ENCODE measurements around the gene TGM6.

Gene TGM6

GRCh38 chr20:2365091-2365490 is 15.6 kb upstream of the TGM6 start:
- DNase-seq: no peak

DNA sequence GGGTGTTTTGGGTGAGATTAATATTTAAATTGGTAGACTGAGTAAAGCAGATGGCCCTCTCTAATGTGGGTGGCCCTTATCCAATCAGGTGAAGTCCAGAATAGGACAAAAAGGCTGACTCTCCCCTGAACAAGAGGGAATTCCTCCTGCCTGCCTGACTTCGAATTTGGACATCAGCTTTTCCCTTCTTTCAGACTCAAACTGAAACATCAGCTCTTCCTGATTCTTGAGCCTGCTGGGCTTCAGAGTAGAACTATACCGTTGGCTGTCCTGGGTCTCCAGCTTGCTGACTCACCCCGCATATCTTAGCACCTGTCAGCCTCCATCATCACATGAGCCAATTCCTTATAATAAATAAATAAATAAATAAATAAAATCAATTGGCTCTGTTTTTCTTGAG is 15.0 kb upstream of the TGM6 start:
- DNase-seq: no peak

GRCh38 chr20:2368621-2369020 is 12.1 kb upstream of the TGM6 start:
- DNase-seq: no peak

- no peak for DNase-seq
These were observed 7.6 kb upstream of the TGM6 start for GRCh38 chr20:2373098-2373497.

DNA sequence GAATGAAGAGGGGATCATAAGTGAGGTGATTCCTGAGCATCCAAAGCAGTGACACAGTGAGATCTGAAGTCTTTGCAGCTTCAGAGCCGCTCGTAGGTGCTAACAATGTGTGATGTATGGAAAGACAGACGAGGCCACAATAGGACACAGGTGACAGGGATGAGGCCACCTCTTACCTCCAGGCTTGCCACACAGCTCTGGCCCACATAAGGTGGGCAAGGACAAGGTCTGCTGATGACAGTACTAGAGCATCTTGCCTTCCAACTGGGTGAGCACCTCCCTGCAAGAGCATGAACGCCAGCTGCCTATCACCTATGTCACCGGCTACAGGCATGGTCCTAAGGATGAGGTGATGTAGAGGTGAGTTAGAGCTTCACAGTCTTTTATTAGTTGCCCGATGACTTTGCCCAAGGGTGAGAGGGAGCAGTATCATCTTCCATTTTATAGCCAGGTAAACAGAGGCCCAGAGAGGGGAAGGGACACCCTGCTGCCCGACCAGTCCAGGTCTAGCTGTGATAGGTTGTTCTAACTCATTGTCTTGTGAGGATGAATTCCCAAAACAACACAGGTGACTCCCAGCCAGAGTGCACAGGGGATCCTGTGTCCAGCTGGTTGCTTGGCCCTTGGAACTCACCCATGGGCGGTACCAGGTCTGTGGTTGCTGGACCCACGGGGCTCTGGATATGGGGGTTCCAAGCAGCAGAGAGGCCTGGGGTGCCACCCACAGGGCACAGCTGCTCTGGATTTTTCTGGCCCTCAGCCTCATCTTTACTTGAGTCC is 6.2 kb upstream of the TGM6 start:
- DNase-seq: no peak

GRCh38 chr20:2378893-2379292 is 1.8 kb upstream of the TGM6 start:
- no peak for DNase-seq

DNA sequence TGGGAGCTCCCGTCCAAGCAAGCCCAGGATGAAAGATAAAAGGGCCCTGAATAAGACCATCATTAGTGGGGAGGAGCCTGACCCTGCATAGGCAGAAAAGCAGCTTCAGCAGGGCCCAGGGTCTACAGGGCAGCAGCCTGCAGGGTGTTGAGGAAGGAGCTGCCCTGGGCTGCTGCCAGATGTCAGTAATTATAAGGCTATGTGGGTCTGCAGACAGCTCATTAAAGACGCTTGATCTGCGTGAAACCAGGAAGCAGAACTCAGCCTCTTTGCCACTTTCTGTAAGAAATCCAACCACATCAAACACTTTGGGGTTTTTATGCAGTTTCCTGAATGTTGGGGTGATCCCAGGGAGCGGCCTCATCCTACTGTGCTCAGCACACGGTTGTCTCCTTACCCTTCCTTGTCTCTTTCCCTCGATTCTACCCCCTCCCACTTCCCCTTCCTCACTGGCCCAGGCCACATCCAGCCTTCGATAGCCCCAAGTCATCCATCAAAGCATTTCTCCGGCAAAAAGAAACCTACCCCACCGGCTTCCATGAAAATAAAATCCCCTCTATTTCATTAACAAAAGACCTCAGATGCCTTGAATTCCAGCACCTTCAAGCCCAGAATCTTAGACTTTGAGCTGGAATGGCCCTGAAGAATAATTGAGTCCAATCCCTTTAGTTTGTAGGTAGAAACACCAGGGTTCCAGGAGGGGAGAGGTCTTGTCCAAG is 1.0 kb upstream of the TGM6 start:
- DNase-seq: no peak

GRCh38 chr20:2381303-2381702 is 602 bp downstream of the TGM6 start:
- no peak for DNase-seq

- no peak for DNase-seq
These were observed 2.1 kb downstream of the TGM6 start for GRCh38 chr20:2382833-2383232.

- DNase-seq: no peak
These were observed 4.3 kb downstream of the TGM6 start for GRCh38 chr20:2385026-2385425.

DNA sequence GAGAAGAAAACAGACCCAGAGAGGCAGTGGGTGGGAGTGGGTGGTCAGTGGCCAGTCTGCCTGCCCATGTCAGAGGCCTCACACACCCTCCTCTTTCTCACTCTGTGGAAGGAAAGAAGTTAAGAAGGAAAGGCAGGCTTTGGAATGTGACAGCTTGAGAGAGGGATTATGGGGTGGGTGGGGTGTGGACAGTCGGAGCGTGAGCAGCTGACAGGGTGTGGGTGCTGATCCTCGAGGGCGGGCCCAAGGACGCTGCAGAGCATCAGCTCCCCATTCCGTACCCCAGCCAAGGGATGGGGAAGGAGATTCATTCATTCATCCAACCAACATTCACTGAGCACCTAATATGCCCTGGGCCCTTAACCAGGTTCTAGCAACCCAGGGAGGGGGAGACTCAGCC is 4.8 kb downstream of the TGM6 start:
- no peak for DNase-seq

GRCh38 chr20:2386516-2387179 is 5.9 kb downstream of the TGM6 start:
- DNase-seq: no peak

DNA sequence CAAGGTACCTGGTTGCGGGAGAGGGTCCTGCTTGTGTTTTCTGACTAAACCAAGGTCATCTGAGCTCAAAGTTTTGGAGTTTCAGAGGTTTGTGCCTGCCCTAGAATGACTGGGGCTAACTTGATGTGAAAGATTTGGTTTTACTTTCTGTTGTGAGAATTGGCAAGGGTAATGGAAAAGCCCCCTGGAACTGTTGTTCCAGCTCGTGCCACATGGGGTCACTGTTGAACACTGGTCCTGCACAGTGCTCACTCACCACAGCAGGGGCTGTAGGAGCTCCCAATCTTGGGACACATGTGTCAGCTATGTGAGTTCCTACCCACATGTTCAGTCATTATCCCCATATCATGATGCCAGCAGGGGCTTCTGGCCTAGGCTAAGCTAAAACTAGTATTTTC is 6.5 kb downstream of the TGM6 start:
- DNase-seq: no peak

- DNase-seq: no peak
These were observed 6.9 kb downstream of the TGM6 start for GRCh38 chr20:2387580-2387979.

DNA sequence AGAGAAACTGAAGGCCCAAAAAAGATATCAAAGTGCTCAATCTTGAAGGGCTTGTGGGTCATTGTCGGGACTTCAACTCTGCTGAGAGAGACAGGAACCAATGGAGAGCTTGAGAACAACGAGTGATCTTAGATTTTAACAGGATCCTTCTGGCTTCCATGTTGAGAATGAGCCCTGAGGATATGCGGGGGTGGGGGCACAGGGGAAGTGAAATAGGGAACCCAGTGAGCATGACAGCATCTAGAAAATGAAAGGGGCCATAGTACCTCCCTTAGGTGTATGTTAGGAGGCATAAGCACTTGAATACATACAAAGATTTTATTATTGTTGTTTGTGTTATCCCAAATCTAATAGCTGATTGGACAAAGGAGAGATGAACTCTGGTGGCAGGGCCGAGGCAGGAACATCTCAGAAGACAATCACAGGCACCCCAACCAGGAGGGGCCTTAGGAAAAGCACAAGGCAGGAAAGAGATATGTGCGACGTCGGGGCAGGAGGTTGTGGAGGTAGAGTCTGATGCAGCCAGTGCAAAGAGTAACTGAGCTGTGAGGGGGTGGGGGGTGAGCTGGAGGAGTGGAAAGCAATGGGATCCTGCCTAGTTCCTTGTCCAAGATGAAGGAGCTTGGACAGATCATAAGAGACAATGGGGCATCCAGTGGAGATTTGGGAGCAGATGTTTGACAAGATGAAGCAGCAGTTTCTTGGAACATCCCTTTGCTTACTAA is 10.4 kb downstream of the TGM6 start:
- no peak for DNase-seq

DNA sequence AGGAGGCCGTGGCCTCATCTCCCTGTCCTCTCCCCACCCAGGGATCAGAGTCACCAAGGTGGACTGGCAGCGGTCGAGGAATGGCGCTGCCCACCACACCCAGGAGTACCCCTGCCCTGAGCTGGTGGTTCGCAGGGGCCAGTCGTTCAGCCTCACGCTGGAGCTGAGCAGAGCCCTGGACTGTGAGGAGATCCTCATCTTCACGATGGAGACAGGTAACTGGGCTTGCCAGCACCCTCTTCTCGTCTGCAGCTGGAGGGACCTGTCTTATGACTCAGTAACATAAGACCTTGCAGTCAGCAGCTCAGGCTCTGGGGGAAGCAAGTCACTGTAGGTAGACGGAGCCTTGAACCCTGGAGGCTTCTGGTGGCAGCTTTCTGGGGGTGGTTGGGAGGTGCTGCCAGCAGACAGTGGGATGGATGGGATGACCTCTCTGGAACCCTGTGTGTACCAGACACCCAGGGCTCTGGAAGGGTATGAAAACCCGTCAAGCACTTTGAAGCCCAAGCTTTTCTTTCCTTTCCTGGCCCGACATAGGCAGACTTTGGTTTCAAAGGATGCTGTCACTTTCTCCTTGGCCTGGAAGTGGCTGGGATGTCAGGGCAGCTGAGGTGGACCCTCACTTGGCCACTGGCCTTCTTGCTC is 13.8 kb downstream of the TGM6 start:
- no peak for DNase-seq

GRCh38 chr20:2395136-2395535 is 14.4 kb downstream of the TGM6 start:
- no peak for DNase-seq

DNA sequence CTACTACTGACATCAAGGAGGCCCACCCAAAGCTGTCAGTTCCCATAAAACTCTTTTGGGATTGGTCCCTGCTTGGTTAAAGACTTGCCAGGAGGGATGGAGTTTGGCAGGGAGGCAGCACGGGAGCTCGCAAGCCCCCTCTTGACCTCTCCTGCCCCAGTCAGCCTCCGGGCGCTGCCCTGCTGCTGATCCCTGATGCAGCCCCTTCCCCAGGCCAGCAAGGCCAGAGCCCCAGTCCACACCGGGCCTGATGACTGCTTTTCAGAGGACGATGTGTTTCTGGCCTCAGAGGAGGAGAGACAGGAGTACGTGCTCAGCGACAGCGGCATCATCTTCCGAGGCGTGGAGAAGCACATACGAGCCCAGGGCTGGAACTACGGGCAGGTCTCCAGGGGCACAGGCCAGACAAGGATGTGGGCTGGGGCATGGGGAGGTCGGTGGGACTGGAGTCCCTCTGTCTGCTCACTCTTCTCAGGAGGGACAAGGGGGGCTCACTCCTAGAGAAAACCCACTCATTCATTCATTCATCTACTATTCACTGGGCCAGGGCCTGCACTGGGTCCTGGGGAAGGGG is 15.6 kb downstream of the TGM6 start:
- no peak for DNase-seq

DNA sequence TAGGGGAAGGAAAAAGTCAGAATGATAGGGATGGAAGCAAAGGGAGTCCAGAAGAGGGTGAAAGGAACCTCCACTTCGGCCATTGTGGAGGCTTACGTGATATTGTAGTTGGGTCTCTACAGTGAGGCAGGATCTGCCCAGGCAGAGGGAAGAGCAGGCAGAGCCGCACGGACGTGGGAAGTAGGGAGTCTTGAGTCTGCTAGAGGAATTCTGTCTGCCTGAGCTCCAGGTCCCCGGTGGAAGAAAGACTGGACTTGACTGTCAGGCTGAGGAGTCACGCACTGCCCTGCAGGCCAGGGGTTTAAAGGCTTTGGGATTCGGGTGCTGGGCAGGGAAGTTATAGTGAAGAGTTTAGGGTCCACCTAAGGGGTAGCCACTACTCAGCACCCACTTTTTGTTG is 16.4 kb downstream of the TGM6 start:
- no peak for DNase-seq

- no peak for DNase-seq
These were observed 17.0 kb downstream of the TGM6 start for GRCh38 chr20:2397595-2398145.

- DNase-seq: no peak
These were observed 17.7 kb downstream of the TGM6 start for GRCh38 chr20:2398449-2398848.

DNA sequence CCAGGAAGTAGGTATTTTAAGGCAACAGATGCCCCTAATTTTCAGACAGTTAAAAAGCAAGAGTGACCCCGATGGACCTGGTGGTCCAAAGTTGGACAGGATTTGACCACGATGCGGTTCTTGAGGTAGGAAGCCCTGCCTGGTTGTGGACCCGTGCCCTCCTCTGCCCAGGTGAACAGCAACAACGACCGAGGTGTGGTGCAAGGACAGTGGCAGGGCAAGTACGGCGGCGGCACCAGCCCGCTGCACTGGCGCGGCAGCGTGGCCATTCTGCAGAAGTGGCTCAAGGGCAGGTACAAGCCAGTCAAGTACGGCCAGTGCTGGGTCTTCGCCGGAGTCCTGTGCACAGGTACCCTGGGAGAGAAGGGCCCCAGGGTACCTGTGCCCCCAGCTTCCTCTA is 18.7 kb downstream of the TGM6 start:
- no peak for DNase-seq

All from femur (tissue), 1 donor.